HG02588 (cell line): ENCODE measurements around the gene HUS1B.
"Not testable (repeated sequence)": the region's sequence is repeated elsewhere in the genome, so short reads cannot be mapped to it uniquely, and the experiment has no call there.

Experiments
- ATAC-seq: cut with Tn5 transposase; IDR thresholded peaks from one replicate; pipeline ENCODE4 v1.9.1; 2021; ENCODE audit warnings: mild to moderate bottlenecking, moderate library complexity; ENCODE audit not compliant: unreplicated experiment

HUS1B gene

DNA sequence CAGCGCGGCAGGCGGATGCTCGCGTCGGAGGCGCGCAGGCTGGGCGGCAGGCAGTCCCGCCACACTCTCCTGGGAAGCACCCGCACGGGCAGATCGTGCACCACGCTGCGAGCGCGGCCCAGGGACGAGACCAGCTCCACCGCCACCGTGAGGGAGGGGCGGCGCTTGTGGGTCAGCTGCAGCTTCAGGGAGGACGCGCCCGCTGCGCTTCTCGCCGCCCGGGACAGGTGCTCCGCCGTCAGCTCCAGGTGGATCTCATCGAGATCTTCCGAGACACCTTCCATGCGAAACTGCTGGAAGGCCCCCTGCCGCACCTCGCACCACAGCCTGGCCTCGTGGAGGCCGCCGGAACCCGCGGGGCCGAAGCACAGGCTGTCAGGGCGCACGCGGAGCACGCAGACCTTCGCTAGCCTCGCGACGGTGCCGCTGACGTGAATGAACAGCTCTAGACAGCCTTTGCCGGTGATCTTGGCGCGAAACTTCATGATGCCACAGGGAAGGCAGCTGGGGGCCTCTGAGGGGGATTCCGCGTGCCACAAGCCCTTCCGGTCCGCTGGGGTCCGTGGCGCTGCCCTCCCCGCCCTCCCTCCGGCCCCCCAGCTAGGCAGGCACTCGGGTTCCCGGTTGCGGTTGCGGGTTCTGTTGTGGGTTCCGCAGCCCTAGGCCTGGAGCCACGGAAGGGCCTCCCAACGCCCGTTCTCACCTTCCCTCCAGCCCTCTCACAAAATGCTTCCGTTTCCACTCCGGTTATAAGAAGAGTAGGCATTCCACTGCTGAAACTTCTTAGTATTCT, at the start of gene HUS1B:
TSS of gene HUS1B (minus strand) at position 641 of the 793 bp plus-strand sequence. CDS start at position 485, 156 bp downstream.
- no peak for ATAC-seq

DNA sequence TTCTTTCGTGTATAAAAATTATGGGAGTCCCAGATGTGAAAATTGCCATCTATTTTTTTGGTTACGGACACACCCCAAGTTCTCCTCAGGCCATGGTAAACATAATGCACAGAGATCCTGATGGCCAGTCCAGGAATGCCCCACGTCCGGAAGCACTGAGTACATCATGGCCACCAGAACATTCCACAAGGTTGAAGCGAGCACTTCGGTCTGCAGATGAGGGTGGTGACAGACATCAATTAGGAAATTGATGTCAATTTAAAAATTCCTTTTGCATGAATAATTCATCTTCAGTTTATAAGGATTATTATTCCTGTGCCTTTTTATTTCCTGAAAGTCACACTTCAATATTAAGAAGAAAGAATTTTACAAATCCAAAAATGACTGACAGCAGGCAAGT, 49.2 kb upstream of the HUS1B start:
- ATAC-seq, result no peak

- no peak for ATAC-seq
Measured at GRCh38 chr6:705047-705446, 48.1 kb upstream of the HUS1B start.

DNA sequence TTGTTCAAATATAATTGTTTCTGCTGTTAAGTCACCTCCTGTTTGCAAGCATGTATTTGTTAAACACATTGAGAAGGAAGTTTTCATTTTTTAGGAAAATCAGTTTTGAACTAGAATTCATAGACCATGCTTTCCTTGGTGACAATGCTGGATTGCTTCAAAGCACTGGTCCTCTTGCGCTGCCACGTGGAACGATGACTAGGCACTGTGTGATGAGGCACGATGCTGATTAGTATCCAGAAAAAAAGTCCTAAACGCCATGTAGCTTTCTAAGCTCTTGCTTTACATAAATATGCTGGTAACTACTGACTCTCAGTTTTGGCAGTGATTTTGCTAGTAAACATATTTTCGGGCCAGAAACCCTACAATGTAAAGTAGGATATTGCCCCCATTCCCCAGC, 47.1 kb upstream of the HUS1B start:
- no peak for ATAC-seq

GRCh38 chr6:703552-703951, 46.7 kb upstream of the HUS1B start:
- ATAC-seq, result no peak

- ATAC-seq, result no peak
Measured at GRCh38 chr6:701700-702479, 45.0 kb upstream of the HUS1B start.

GRCh38 chr6:701215-701614, 44.3 kb upstream of the HUS1B start:
- no peak for ATAC-seq

GRCh38 chr6:700490-700889, 43.6 kb upstream of the HUS1B start:
- ATAC-seq, result no peak

- ATAC-seq, result no peak
Measured at GRCh38 chr6:699319-699718, 42.4 kb upstream of the HUS1B start.

DNA sequence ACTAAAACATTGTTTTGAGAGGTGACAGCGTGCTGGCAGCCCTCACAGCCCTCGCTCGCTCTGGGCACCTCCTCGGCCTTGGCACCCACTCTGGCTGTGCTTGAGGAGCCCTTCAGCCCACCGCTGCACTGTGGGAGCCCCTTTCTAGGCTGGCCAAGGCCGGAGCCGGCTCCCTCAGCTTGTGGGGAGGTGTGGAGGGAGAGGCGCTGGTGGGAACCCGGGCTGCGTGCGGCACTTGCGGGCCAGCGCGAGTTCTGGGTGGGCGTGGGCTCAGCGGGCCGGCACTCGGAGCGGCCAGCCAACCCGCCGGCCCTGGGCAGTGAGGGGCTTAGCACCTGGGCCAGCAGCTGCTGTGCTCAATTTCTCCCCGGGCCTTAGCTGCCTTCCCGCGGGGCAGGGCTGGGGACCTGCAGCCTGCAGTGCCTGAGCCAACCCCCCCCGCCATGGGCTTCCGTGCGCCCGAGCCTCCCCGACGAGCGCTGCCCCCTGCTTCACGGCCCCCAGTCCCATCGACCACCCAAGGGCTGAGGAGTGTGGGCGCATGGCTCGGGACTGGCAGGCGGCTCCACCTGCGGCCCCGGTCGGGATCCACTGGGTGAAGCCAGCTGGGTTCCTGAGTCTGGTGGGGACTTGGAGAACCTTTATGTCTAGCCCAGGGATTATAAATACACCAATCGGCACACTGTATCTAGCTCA, 37.7 kb upstream of the HUS1B start:
- ATAC-seq, result not testable (repeated sequence)

- ATAC-seq, result no peak
Measured at GRCh38 chr6:693723-694009, 36.8 kb upstream of the HUS1B start.

GRCh38 chr6:692858-693722, 36.2 kb upstream of the HUS1B start, which contains the start of gene EXOC2:
Gene EXOC2 (minus strand): TSS chr6:693139. CDS start chr6:637818, 55,321 bp downstream.
- ATAC-seq, result peak; percentile 94

- peak; percentile 70 for ATAC-seq
Measured at GRCh38 chr6:692356-692851, 35.5 kb upstream of the HUS1B start.

GRCh38 chr6:689223-689622, 32.3 kb upstream of the HUS1B start:
- no peak for ATAC-seq

DNA sequence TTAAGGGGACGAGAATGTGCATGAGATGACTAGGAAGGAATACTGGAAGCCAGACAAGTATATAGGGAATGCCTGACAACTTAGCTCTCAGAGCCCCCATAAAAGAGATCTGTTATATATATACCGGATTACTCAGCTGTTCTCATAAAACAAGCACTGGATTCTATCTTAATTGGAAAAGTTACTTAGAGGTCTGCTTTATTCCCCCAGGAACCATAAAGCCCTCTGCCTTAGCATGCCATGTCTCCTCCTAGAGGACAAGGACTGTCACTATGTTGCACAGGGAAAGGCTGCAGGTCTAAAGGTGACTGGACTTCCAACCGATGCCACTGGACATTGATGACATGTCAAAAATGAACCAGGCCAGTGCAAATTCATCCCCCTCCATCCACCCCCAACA, 29.6 kb upstream of the HUS1B start:
- ATAC-seq, result no peak

DNA sequence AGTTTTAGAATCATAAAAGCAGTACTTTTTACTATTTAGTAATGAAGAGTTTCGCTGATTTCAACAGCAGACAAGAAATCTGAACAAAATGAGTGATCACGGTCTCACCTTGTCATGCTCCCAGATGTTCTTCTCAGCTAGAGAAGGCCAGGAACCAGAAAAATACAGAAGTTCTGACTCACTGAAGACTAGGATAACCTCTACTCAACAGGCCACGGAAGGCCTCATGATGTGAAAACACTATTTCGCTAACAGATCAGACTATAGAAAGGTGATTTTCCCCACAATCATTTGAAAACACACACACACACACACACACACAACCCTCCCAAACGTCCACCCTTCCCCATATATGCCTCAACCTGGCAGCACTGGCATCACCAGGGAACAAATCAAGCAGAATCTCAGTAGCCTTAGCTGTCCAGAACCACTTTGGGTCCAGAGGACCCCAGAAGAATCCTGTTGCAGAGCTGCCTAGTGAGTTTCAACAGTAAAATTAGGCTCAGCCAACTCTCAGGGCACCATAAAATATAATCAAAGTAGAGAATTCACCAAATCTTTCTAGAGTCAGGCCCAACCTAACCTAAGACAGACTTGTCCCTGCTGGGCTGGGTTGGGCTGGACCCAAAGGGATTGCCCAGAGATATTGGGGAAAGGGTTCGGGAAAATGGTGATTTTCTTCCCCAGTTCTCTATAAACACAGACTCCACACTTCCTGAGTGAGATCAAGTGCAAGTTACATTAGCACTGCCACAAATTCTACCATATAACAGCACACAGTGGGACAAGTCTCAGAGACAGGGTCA, 28.1 kb upstream of the HUS1B start:
- peak; percentile 77 for ATAC-seq

DNA sequence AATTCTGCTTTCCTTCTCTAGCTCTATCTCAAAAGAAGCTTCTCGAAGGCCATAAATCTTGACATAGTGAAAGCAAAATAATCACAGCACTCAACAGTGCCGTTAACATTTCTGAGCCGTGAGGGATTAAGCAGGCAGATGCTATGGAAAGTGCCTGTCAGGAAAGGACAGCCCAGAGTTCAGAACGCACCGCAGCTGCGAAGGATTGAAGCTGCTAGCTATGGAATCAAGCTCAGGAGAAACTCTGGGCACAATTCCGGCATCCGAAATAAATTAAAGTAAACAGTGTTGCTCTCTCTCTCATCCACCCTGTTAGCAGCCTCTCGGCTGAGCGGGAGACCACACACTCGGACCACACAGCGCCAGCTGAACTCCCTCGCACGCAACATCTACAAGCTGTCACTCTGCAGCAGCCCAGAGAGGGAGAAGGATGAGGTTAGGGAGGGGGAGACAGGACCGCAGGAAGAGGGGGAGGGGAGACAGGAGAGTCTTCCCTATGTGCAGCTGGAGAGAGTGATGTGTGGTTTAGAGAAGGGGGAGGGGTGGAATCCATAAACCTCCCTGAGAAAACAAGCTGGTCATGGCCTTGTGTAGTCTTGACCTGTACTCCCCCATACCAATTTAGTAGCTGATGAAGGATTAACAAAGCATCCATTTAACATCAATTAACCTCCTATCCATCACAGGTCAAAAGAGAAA, 27.0 kb upstream of the HUS1B start:
- ATAC-seq, result peak; percentile 43

DNA sequence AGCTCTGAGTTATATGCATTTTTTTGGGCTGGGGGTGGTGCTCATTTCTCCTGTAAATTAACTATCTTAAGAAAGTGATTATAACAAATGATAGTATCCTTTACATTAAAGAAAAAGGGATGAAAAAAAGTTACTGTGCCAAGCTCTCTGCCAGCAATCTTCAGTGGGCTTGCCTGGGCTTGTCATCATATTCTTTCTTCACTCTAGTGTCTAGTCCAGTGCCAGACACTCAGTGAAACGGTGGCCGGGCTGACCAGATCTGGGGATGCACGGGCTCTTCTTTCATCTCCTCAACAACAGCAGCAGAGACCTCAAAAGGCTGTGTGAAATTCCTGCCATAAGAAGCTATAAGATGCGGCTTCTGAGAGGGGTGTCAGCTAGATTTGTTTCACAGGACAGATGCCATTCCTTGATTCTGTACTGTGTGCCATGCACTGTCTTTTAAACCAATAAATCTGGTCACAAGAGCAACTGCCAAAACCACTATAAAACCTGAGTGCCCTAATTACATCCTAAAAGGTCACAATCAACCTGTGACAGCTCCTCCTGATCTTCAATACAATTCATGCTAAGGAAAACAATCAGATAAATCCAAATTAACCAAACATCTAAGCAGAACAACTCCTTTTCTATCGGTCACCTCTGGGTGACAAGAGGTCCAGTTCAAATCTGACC, 23.9 kb upstream of the HUS1B start:
- no peak for ATAC-seq

DNA sequence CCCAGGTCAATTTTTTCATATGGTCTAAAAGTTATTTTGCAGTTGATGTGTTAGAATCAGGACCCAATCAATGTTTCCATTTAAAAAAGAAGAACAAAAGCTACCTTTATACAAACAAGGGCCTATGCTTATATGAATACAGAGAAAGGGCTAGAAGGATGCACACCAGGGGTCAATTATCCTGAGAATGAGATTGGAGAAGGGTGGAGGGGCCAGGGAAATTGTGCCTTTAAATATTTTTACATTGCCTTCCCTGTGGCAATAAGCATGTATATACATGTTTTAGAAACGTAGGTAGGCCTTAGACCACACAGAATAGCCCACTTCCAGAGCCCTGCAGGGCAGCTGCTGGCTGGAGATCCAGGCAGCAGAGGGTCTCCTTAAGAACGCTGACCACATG, 23.4 kb upstream of the HUS1B start:
- no peak for ATAC-seq
